IPS DF 6.9 (cell line): ENCODE data around the gene RAB11FIP5.

Experiments used
- DNase-seq: peaks from one replicate; pipeline ENCODE4 v3.0.0-alpha.2; 2013; ENCODE audit warnings: low read depth, low spot score
- H3K27ac ChIP-seq: one replicate; pipeline ENCODE4 v1.5.1; 2013; ENCODE audit warnings: low read length, control low read depth
- H3K27me3 ChIP-seq: 2 replicates; pipeline ENCODE4 v1.6.1; 2013; ENCODE audit warnings: mild to moderate bottlenecking, low read length; ENCODE audit not compliant: control insufficient read depth, insufficient read depth
- H3K36me3 ChIP-seq: 2 replicates; pipeline ENCODE4 v1.6.1; 2013; ENCODE audit warnings: low read length; ENCODE audit not compliant: control insufficient read depth, insufficient read depth
- H3K4me1 ChIP-seq: 2 replicates; pipeline ENCODE4 v1.6.1; 2013; ENCODE audit warnings: low read length; ENCODE audit not compliant: control insufficient read depth, insufficient read depth
- H3K4me3 ChIP-seq: 2 replicates; pipeline ENCODE4 v1.5.1; 2013; ENCODE audit warnings: mild to moderate bottlenecking, low read length
- H3K9me3 ChIP-seq: 2 replicates; pipeline ENCODE4 v1.6.1; 2013; ENCODE audit warnings: low read length, inconsistent platforms; ENCODE audit not compliant: control insufficient read depth, insufficient read depth
- WGBS: extraction: QIAGEN DNeasy Blood & Tissue Kit; methylation state at CpG from one replicate; pipeline ENCODE4 v1.1.7; 2013; ENCODE audit warnings: mixed read lengths, missing lambda C conversion rate; ENCODE audit not compliant: insufficient read length, insufficient coverage; 5-methylcytosine and 5-hydroxymethylcytosine counted together

The RAB11FIP5 gene

GRCh38 chr2:73112913-73113854 lies at the start of gene RAB11FIP5:
TSS of gene RAB11FIP5 (minus strand) at chr2:73112948. CDS start at chr2:73112777, 171 bp downstream.
- Histone ChIP-seq H3K27ac (no peak within 1 kb of the TSS), H3K4me3 (peak within 1 kb of the TSS; percentile 62), H3K36me3 (no peaks in the 10 kb centered on the region), H3K4me1 (peaks cover 8% of the 10 kb centered on the region), H3K9me3 (no peaks in the 10 kb centered on the region), H3K27me3 (no peaks in the 10 kb centered on the region)
- peak; percentile 50 for DNase-seq
- no CpG with 5 or more reads among the region's 93 CpGs for WGBS

GRCh38 chr2:73156539-73157124 lies 43.9 kb upstream of the RAB11FIP5 start:
- no peak overlapping the region for H3K27ac ChIP-seq
- no CpG with 5 or more reads among the region's 24 CpGs for WGBS
- H3K4me3 ChIP-seq = peak overlapping the region; percentile 1; the same call in 1 of the 2 replicates
- H3K27me3 ChIP-seq = no peaks in the 10 kb centered on the region
- no peaks in the 10 kb centered on the region for H3K9me3 ChIP-seq
- peaks cover 1% of the 10 kb centered on the region; the same call in 1 of the 2 replicates for H3K4me1 ChIP-seq
- peak; percentile 77 for DNase-seq
- H3K36me3 ChIP-seq = no peaks in the 10 kb centered on the region; the same call in 1 of the 2 replicates

GRCh38 chr2:73142937-73143336 lies 30.2 kb upstream of the RAB11FIP5 start:
- no CpG with 5 or more reads among the region's 2 CpGs for WGBS
- no peaks in the 10 kb centered on the region for H3K4me1 ChIP-seq
- DNase-seq = no peak
- H3K27ac ChIP-seq = no peak overlapping the region
- no peak overlapping the region for H3K4me3 ChIP-seq
- no peaks in the 10 kb centered on the region for H3K36me3 ChIP-seq
- H3K9me3 ChIP-seq = no peaks in the 10 kb centered on the region
- no peaks in the 10 kb centered on the region for H3K27me3 ChIP-seq

GRCh38 chr2:73141896-73142295 lies 29.1 kb upstream of the RAB11FIP5 start:
- no CpG with 5 or more reads among the region's 2 CpGs for WGBS
- Histone ChIP-seq H3K27me3 (no peaks in the 10 kb centered on the region), H3K27ac (no peak overlapping the region), H3K9me3 (no peaks in the 10 kb centered on the region), H3K4me1 (no peaks in the 10 kb centered on the region), H3K36me3 (no peaks in the 10 kb centered on the region), H3K4me3 (no peak overlapping the region)
- no peak for DNase-seq

GRCh38 chr2:73135236-73135635 lies 22.5 kb upstream of the RAB11FIP5 start:
- Histone ChIP-seq H3K27me3 (no peaks in the 10 kb centered on the region), H3K9me3 (no peaks in the 10 kb centered on the region), H3K27ac (no peak overlapping the region), H3K4me3 (no peak overlapping the region), H3K36me3 (no peaks in the 10 kb centered on the region), H3K4me1 (no peaks in the 10 kb centered on the region)
- WGBS = no CpG with 5 or more reads among the region's 2 CpGs
- DNase-seq = no peak

- no peak for DNase-seq
- no peak overlapping the region for H3K4me3 ChIP-seq
- H3K36me3 ChIP-seq = no peaks in the 10 kb centered on the region
- H3K27me3 ChIP-seq = no peaks in the 10 kb centered on the region
- no peaks in the 10 kb centered on the region for H3K4me1 ChIP-seq
- no peaks in the 10 kb centered on the region for H3K9me3 ChIP-seq
- WGBS = no CpG with 5 or more reads among the region's 4 CpGs
- no peak overlapping the region for H3K27ac ChIP-seq
Measured at GRCh38 chr2:73134471-73134870, 21.7 kb upstream of the RAB11FIP5 start.

GRCh38 chr2:73133566-73134197 lies 20.9 kb upstream of the RAB11FIP5 start:
- no peaks in the 10 kb centered on the region for H3K27me3 ChIP-seq
- no peak overlapping the region for H3K27ac ChIP-seq
- H3K36me3 ChIP-seq = no peaks in the 10 kb centered on the region
- H3K4me1 ChIP-seq = no peaks in the 10 kb centered on the region
- DNase-seq = no peak
- no CpG with 5 or more reads among the region's 4 CpGs for WGBS
- H3K9me3 ChIP-seq = no peaks in the 10 kb centered on the region
- H3K4me3 ChIP-seq = no peak overlapping the region

- Histone ChIP-seq H3K4me3 (no peak overlapping the region), H3K9me3 (no peaks in the 10 kb centered on the region), H3K27me3 (no peaks in the 10 kb centered on the region), H3K36me3 (no peaks in the 10 kb centered on the region), H3K4me1 (no peaks in the 10 kb centered on the region), H3K27ac (no peak overlapping the region)
- no CpG with 5 or more reads among the region's 3 CpGs for WGBS
- no peak for DNase-seq
Measured at GRCh38 chr2:73131807-73132206, 19.1 kb upstream of the RAB11FIP5 start.

GRCh38 chr2:73130790-73131189 lies 18.0 kb upstream of the RAB11FIP5 start:
- Histone ChIP-seq H3K27me3 (no peaks in the 10 kb centered on the region), H3K9me3 (no peaks in the 10 kb centered on the region), H3K4me1 (no peaks in the 10 kb centered on the region), H3K36me3 (no peaks in the 10 kb centered on the region), H3K27ac (no peak overlapping the region), H3K4me3 (no peak overlapping the region)
- WGBS = no CpG with 5 or more reads among the region's 5 CpGs
- DNase-seq = no peak

GRCh38 chr2:73128841-73129535 lies 16.2 kb upstream of the RAB11FIP5 start:
- no peaks in the 10 kb centered on the region for H3K27me3 ChIP-seq
- no CpG with 5 or more reads among the region's 6 CpGs for WGBS
- H3K9me3 ChIP-seq = no peaks in the 10 kb centered on the region
- DNase-seq = no peak
- no peaks in the 10 kb centered on the region for H3K36me3 ChIP-seq
- H3K4me1 ChIP-seq = no peaks in the 10 kb centered on the region
- H3K4me3 ChIP-seq = no peak overlapping the region
- no peak overlapping the region for H3K27ac ChIP-seq
